Eye (tissue), 1 donor: Measurements from ENCODE around the gene KIF2C.

Experiments used
- DNase-seq: peaks from one replicate; pipeline ENCODE4 v3.0.0-alpha.2; 2015

Gene KIF2C

GRCh38 chr1:44817307-44817706 lies 77.7 kb downstream of the KIF2C start:
- DNase-seq = no peak
